HG03575 (cell line): ENCODE results near the gene CKB.
"Not testable (repeated sequence)": the region's sequence is repeated elsewhere in the genome, so short reads cannot be mapped to it uniquely, and the experiment has no call there.

Experiments
- ATAC-seq: cut with Tn5 transposase; IDR thresholded peaks from one replicate; pipeline ENCODE4 v1.9.1; 2021; ENCODE audit not compliant: unreplicated experiment, insufficient number of reproducible peaks, low FRiP score; ENCODE audit errors: extremely low read depth

CKB gene

GRCh38 chr14:103518422-103519042 is 4.1 kb downstream of the CKB start:
- no peak for ATAC-seq

DNA sequence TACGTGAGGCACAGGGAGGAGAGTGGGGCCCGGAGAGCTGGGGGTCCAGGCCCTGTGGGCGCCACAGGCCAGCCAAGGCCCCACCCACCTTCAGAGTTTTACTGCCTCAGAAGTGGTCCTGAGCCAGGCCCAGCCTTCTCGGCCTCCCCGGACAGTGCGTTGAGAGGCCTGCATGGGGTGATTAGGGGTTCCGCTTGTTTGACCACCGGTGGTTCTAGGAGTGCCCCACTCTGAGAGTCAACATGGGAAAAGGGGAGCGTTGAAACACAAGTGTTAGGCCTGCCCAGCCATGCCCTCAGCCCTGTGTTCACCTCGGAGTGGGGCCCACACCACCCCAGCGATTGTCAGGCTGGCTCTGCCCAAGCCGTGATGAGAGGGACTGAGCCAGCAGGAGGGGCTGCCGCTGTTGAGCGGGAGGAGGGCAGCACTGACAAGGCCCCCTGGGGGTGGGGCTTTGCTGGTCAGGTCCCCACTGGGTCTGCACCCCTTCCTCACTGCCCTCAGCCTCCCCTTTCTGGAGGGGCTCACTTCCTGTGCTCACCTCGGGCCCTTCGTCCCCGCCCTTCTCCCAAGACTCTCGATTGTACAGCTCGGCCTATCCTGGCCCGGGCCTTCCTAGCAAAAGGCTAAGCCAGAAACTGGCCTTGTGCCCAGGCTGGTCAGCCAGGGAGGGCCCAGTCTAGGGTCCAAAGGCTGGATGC is 4.8 kb downstream of the CKB start:
- ATAC-seq, result no peak

DNA sequence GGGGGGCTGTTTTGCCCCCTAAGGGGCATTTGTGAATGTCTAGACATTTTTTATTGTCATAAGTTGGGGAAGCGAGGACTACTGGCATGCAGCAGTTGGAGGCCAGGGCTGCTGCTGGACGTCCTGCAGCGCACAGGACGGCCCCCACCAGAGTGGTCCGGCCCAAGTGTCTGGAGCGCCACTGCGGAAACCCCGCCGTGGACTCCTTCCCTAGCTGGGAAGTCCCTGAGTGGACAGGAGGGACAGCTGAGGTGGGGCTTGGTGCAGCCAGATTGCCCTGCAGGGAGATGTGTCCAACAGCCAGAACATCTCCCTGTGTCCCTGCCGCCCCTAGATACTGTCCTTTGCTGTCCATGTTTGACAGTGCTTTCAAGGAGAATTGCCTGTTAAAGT is 5.5 kb downstream of the CKB start:
- ATAC-seq, result no peak

DNA sequence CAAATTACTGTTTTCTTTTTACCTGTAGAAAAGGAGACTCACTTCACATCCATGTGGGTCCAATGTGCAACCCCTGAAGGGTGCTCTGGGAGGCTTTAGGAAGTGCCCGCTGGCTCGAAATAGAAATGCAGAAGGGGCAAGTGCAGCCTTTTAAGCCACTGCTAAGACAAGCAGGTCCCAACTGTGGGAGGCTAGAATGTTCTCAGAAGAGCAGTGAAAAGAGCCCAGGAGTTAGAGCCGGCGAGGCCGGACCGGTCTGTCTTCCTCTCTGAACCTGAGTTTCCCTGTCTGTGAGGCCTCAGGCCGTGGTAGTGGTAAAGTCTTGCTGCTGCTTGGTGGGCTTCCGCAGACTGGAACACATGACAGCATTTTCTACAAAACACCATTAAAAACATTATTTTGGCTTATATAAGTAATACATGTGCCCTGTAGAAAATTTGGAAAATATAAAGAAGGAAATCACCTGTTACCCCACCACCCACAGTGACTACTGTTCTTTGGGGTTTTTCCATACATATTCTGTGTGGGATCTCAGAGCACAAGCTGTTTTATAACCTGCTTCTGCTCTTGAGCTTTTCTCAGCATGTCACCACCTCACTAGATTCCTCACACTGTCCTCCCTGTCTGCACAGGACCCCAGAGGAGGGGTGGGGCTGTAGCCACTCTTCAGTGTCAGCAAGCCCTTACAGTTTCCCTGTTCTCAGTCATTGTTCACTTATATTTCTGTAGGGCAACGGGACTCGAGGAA is 6.0 kb downstream of the CKB start:
- no peak for ATAC-seq

DNA sequence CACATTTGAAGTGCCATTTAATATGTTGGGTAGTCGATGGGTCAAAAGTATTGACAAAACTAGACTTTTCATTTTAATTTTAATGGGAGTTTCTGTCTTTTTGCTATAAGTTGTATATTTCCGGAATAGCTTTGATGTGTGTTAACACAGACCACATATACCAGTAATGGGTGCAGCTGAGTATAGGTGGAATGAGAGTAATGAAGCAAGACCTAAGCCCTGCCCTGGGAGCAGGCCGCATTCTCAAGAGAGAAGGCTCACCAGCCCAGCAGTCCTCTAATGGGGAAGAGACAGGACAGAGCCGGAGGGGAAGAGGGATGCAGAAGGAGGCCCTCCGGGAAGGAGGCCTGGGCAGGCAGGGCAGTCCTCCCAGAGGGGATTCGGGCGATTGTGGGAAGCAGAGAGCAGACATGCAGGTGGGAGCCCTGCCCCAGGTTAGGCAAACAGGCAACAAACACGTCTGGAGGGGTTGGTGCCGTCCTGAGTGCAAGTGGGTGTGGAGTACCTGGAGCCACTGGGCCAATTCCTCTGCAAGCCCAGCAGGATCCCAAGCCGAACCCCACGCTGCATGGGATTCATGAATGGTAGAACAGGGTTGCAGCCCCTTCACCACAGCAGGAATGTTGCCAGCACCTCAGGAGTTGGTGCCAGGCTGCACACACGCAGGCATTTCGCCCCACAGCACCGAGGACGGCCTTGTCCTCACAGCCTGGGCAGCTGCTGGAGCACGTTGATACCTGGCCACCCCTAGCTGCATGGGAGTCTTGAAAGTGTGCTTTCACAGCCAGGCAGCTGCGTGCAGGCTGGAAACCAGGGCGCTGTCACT is 7.8 kb downstream of the CKB start:
- ATAC-seq, result no peak

GRCh38 chr14:103512701-103513611 is 9.7 kb downstream of the CKB start:
- ATAC-seq, result no peak

GRCh38 chr14:103512180-103512579 is 10.4 kb downstream of the CKB start:
- not testable (repeated sequence) for ATAC-seq

DNA sequence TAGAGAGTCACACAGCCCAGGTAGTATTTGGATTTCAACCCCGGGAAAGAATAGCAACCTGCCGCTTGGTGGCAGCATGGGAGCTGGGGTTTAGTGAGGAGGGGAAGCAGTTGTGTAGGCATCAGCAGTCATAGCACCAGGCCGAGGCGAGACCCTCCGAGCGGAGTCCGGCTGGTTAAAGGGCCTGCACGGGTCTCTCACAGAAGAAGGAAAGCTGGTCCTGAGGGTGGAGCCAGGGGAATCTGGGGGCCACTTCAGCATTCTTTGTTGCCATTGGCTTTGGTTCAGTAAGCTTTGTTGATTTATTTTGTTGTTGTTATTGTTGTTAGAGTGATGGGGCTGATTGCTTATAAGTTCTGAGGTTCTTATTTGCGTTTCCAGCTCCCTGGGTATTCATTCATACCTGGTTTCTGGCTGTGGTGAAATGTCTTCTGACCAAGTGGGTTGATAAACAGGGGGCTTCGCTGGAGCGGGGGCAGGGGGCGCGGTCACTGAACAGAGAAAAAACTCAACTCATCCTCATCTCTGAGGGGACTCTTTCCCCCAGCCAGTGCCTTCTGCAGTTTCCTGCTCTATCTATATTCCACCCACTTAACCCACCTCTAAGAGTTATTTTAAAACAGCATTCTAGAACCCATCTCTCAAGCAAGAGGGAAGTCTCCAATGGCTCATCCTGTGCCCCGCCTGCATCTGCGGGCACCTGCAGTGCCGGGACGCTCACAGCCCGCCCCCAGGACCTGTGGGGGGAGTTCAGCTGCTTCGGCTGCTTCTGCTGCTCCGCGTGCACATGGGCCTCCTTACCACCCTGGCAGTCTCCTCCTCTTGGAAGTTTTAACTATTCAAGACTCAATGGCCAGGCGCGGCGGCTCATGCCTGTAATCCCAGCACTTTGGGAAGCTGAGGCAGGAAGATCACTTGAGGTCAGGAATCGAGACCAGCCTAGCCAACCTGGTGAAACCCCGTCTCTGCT is 11.6 kb downstream of the CKB start:
- ATAC-seq, result no peak

GRCh38 chr14:103509864-103510723 is 12.5 kb downstream of the CKB start:
- no peak for ATAC-seq

- ATAC-seq, result no peak
These were observed 13.9 kb downstream of the CKB start for GRCh38 chr14:103508521-103509329.

- ATAC-seq, result no peak
These were observed 14.9 kb downstream of the CKB start for GRCh38 chr14:103507751-103508150.

GRCh38 chr14:103504991-103505565 is 17.6 kb downstream of the CKB start:
- ATAC-seq, result no peak

- ATAC-seq, result no peak
These were observed 19.3 kb downstream of the CKB start for GRCh38 chr14:103503296-103503695.

- ATAC-seq, result no peak
These were observed 19.8 kb downstream of the CKB start for GRCh38 chr14:103502877-103503276.

- no peak for ATAC-seq
These were observed 20.5 kb downstream of the CKB start for GRCh38 chr14:103501921-103502669.
